ENCODE data around the gene GCN1. TPM values are rescaled to one million over a fixed set of nuclear protein-coding genes. Genes with fewer than 3 reads are reported as not detected.

GCN1 gene
- total RNA-seq: 73.9 and 92.3 TPM in 2 replicates

GRCh38 chr12:120194534-120195395 lies at the start of gene GCN1:
TSS of gene GCN1 (minus strand) at chr12:120194715. CDS start at chr12:120194697, 18 bp downstream.

GRCh38 chr12:120116441-120116791 lies 78.1 kb downstream of the GCN1 start, which contains the start of gene RAB35:
TSS of gene RAB35 (minus strand) at chr12:120116753. CDS start at chr12:120116650, 103 bp downstream.

Other genes starting within 250 kb of the GCN1 start
- gene BICDL1, start 205.5 kb downstream of the GCN1 start, total RNA-seq: not detected in 2 replicates
- 27.2 and 31.4 TPM in 2 replicates for gene RAB35, start 78.0 kb downstream of the GCN1 start, total RNA-seq
- 3,700 and 3,777 TPM in 2 replicates for gene RPLP0, start 6.4 kb upstream of the GCN1 start, total RNA-seq
- 14.5 and 24.4 TPM in 2 replicates for gene PXN, start 71.0 kb upstream of the GCN1 start, total RNA-seq
- under 0.01 TPM in 2 replicates for gene RNU4-2, start 97.2 kb upstream of the GCN1 start, total RNA-seq
- gene RNU4-1, start 98.5 kb upstream of the GCN1 start, total RNA-seq: under 0.01 TPM in 1 of 2 replicates, not detected in the other
- 0.79 and 0.87 TPM in 2 replicates for gene SIRT4, start 107.6 kb upstream of the GCN1 start, total RNA-seq
- 0.25 TPM in 1 of 2 replicates, not detected in the other for gene PLA2G1B, start 133.1 kb upstream of the GCN1 start, total RNA-seq
- gene MSI1, start 174.4 kb upstream of the GCN1 start, total RNA-seq: not detected in 2 replicates
- 480 and 586 TPM in 2 replicates for gene COX6A1, start 243.4 kb upstream of the GCN1 start, total RNA-seq